ENCODE measurements around the gene DNAJC16. TPM values are rescaled to one million over a fixed set of nuclear protein-coding genes. Genes with fewer than 3 reads are reported as not detected.
A peak's percentile ranks its signal among the peaks of the same experiment; 100 is the strongest.
"Not testable (repeated sequence)": the region's sequence is repeated elsewhere in the genome, so short reads cannot be mapped to it uniquely, and the experiment has no call there.

Gene DNAJC16
- 21.5 and 23.6 TPM in 2 replicates for total RNA-seq
- long read RNA-seq, full-length matches to known transcripts: 5 of 15 reads
- long read RNA-seq, partial matches to known transcripts: 3 of 15 reads
- long read RNA-seq, other reads (novel, unspliced or antisense): 7 of 15 reads

DNA sequence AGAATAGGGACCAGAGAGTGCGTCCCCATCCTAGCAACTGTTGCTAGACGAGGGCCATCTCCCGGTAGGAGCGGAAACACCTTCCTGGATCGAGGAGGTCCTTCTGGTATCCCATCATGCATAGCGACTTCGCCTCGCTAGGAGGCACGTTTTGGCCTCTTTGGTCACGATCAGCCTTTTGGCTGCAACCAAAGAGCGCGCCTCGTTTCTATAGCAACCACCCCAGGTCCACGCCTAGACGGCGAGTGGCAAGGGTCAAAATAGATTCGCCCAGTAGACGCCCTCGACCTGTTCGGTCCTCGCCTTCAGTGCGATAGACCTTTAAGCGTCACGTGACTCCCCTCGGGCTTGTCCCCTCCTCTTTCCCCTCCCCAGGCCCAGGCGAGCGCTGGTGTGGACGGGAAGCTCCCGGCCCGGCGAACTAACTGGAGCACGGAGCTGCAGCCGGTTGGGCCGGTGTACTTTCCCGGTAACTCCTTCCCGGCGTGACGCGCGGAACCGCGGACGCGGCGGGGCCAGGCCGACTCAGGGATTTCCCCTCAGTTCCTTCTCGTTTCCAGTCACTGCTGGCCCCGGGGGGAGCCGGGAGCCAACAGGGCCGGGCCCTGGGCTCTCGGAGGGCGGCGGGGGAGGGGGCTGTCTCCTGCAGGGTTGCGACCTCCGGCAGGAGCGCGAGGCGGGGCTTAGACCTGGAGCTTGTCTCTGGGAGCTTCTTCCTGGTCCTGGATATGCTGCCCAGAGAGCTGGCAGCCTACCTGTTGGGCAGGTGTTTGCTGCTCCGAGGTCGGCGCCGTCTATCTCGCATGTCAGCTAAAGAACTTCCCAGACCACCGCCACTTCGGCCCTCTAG is at the start of gene DNAJC16:
Gene DNAJC16, plus strand, starts transcription at position 359 of the 850 bp plus-strand sequence. CDS start 2,258 bp downstream, outside the sequence.
- TF ChIP-seq, protein P1, sequence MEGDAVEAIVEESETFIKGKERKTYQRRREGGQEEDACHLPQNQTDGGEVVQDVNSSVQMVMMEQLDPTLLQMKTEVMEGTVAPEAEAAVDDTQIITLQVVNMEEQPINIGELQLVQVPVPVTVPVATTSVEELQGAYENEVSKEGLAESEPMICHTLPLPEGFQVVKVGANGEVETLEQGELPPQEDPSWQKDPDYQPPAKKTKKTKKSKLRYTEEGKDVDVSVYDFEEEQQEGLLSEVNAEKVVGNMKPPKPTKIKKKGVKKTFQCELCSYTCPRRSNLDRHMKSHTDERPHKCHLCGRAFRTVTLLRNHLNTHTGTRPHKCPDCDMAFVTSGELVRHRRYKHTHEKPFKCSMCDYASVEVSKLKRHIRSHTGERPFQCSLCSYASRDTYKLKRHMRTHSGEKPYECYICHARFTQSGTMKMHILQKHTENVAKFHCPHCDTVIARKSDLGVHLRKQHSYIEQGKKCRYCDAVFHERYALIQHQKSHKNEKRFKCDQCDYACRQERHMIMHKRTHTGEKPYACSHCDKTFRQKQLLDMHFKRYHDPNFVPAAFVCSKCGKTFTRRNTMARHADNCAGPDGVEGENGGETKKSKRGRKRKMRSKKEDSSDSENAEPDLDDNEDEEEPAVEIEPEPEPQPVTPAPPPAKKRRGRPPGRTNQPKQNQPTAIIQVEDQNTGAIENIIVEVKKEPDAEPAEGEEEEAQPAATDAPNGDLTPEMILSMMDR (conservative IDR thresholded peaks at IDR 0.05): no peak
- Mint-ChIP-seq H3K9me3 (no peaks in the 10 kb centered on the region), H3K27ac (ENCODE audit: unreplicated experiment) (peak within 1 kb of the TSS; percentile 20)

DNA sequence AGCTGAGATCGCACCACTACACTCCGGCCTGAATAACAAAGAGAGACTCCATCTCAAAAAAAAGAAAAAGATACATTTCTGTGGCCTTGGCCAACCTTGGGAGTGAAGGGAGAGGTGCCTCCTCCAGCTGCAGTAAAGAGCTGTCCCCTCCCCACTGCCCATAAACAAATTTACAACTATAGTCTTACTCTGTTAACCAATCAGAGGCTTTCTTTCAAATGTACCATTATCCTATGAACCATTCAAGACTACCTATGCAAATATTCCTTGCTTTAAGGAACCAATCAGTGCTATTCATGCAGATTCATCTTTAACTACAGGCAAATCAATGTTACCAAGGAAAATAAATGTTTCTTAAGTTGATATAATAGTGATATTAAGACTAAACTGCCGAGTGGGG is 49.7 kb upstream of the DNAJC16 start:
- no peak overlapping the region for H3K4me3 Mint-ChIP-seq
- TF ChIP-seq, protein P1 (conservative IDR thresholded peaks at IDR 0.05): no peak
- H3K27me3 Mint-ChIP-seq (ENCODE audit: low read depth): no peaks in the 10 kb centered on the region

More for the DNA sequence above, at the start of gene DNAJC16:
- Mint-ChIP-seq H3K27me3 (ENCODE audit: low read depth) (no peaks in the 10 kb centered on the region), H3K4me3 (peak within 1 kb of the TSS; percentile 91), H3K36me3 (ENCODE audit: low read depth) (no peaks in the 10 kb centered on the region), H3K4me1 (peaks cover 48% of the 10 kb centered on the region)
- DNase-seq (ENCODE audit: low read depth, low spot score): peak; percentile 97

DNA sequence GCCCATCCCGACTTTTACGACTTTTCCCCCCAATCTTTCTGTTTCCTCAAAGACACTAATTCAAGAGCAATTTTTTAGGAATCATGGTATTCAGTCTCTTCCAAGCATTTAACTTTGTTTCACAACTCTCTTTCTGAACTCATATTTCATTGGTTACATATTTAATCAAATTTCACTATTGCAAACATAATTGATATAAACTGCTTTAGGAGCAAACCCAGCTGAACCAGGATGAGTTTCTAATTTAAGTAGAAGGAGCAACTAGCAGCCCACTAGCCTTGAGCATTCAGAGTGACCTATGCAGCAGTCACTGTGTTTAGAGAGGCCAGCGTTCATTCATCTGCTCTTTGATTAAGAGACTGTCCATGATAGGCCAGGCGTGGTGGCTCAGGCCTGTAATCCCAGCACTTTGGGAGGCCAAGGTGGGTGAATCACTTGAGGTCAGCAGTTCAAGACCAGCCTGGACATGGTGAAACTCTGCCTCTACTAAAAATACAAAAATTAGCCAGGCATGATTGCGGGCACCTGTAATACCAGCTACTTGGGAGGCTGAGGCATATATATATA is 48.9 kb upstream of the DNAJC16 start:
- no peak overlapping the region for H3K4me3 Mint-ChIP-seq
- no peaks in the 10 kb centered on the region for H3K36me3 Mint-ChIP-seq (ENCODE audit: low read depth)
- no peak for DNase-seq (ENCODE audit: low read depth, low spot score)
- no peaks in the 10 kb centered on the region for H3K4me1 Mint-ChIP-seq
- H3K9me3 Mint-ChIP-seq: no peaks in the 10 kb centered on the region
- H3K27me3 Mint-ChIP-seq (ENCODE audit: low read depth): no peaks in the 10 kb centered on the region
- H3K27ac Mint-ChIP-seq (ENCODE audit: unreplicated experiment): no peak overlapping the region
- TF ChIP-seq, protein P1 (conservative IDR thresholded peaks at IDR 0.05): no peak

More for the DNA sequence above, 49.7 kb upstream of the DNAJC16 start:
- Mint-ChIP-seq H3K9me3 (no peaks in the 10 kb centered on the region), H3K27ac (ENCODE audit: unreplicated experiment) (no peak overlapping the region), H3K36me3 (ENCODE audit: low read depth) (no peaks in the 10 kb centered on the region), H3K4me1 (no peaks in the 10 kb centered on the region)
- DNase-seq (ENCODE audit: low read depth, low spot score): no peak

DNA sequence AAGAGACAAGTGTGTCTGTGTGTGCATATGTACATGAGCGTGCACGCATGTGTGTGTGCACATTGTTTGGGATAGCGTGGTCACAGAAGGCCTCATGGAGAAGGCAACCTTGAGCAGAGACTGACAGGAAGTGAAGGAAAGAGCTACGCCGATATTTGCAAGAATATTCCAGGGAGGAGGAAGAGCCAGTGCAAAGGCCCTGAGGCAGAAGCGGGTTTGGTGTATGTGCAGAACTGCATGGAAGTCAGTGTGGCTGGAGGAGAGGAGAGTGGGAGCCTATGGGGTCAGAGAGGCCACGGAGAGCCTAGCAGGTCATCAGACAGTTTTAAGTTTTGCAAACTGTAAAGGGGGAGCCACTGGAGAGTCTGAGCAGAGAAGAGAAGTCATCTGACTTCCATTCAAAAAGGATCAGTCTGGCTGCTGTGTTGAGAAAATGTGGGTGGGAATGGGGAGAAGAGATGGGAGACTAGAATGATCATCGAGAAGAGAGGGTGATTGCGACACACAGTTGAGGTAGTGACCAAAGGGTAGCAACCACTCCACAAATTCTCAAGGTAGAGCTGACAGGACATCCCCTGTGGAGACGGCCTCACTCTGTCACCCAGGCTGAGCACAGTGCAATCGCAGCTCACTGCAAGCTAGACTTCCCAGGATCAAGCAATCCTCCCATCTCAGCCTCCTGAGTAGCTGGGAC is 46.8 kb upstream of the DNAJC16 start:
- H3K4me1 Mint-ChIP-seq: no peaks in the 10 kb centered on the region
- TF ChIP-seq, protein P1 (conservative IDR thresholded peaks at IDR 0.05): no peak
- no peak for DNase-seq (ENCODE audit: low read depth, low spot score)
- H3K9me3 Mint-ChIP-seq: no peaks in the 10 kb centered on the region
- H3K27ac Mint-ChIP-seq (ENCODE audit: unreplicated experiment): no peak overlapping the region
- no peaks in the 10 kb centered on the region for H3K27me3 Mint-ChIP-seq (ENCODE audit: low read depth)
- peaks cover 2% of the 10 kb centered on the region for H3K36me3 Mint-ChIP-seq (ENCODE audit: low read depth)
- H3K4me3 Mint-ChIP-seq: no peak overlapping the region

DNA sequence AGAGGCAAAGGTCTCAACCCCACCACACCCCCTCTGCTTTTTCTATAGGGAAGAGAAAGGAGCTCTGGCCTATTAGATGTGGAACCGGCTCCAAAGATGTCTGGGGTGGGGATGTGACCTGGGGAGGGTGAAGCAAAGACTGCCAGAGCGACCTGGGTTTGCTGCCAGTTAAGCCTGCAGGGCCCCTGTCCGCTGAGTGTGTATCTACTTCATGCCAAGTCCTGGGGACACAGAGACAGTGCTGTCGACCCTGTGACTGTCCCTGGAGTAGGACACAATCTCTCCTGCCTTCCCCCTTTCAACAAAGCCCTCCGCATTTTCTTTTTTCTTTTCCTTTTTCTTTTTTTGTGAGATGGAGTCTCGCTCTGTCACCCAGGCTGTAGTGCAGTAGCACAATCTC is 44.2 kb upstream of the DNAJC16 start:
- H3K36me3 Mint-ChIP-seq (ENCODE audit: low read depth); DNase-seq (ENCODE audit: low read depth, low spot score); H3K27me3 Mint-ChIP-seq (ENCODE audit: low read depth); H3K4me3 Mint-ChIP-seq; H3K27ac Mint-ChIP-seq (ENCODE audit: unreplicated experiment); H3K9me3 Mint-ChIP-seq; H3K4me1 Mint-ChIP-seq: not testable (repeated sequence)

DNA sequence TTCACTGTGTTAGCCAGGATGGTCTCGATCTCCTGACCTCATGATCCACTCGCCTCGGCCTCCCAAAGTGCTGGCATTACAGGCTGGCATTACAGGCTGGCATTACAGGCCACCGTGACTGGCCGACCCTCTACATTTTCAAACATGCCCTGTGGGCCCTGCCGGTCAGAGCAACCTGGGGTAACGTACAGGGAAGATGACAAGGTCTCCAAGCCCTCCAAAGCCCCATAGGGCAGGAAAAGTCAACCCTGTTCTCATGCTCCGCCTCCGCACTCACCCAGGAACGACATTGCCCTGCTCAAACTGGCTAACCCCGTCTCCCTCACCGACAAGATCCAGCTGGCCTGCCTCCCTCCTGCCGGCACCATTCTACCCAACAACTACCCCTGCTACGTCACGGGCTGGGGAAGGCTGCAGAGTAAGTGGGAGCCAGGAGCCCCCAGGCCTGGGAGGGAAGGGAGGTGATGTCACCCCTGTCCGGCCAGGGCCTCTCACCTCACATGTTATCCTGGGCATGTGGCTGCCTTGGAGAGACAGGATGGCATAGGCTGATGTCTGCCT is 43.6 kb upstream of the DNAJC16 start:
- not testable (repeated sequence) for H3K27ac Mint-ChIP-seq (ENCODE audit: unreplicated experiment); H3K36me3 Mint-ChIP-seq (ENCODE audit: low read depth); H3K9me3 Mint-ChIP-seq; DNase-seq (ENCODE audit: low read depth, low spot score); H3K4me1 Mint-ChIP-seq; H3K27me3 Mint-ChIP-seq (ENCODE audit: low read depth); H3K4me3 Mint-ChIP-seq

Data from neural crest cell (in vitro differentiated cells).